SK-N-MC (cell line): Measurements from ENCODE around the gene CHTF18.
"Not testable (repeated sequence)": the region's sequence is repeated elsewhere in the genome, so short reads cannot be mapped to it uniquely, and the experiment has no call there.

Experiments
- DNase-seq: peaks from one replicate; pipeline ENCODE4 v3.0.0-alpha.2; 2011; ENCODE audit warnings: low read depth, low spot score
- H3K27ac ChIP-seq: fragments of 200-600 bp; sonication (generic); 2 replicates; pipeline ENCODE4 v1.5.1; 2016; ENCODE audit warnings: mixed run types
- H3K36me3 ChIP-seq: fragments of 200-600 bp; sonication (generic); 2 replicates; pipeline ENCODE4 v1.6.1; 2017; ENCODE audit warnings: antibody characterized with exemption, low read length, mixed read lengths; ENCODE audit not compliant: insufficient read depth
- H3K4me3 ChIP-seq: fragments of 200-600 bp; sonication (generic); 2 replicates; pipeline ENCODE4 v1.5.1; 2016
- H3K9ac ChIP-seq: fragments of 200-600 bp; sonication (generic); 2 replicates; pipeline ENCODE4 v1.8.0; 2017; ENCODE audit warnings: mixed run types, mixed read lengths; ENCODE audit not compliant: insufficient read length
- H3K9me3 ChIP-seq: fragments of 200-600 bp; sonication (generic); 2 replicates; pipeline ENCODE4 v1.6.1; 2017; ENCODE audit warnings: low read depth, mild to moderate bottlenecking, antibody characterized with exemption, low read length, moderate library complexity, mixed read lengths
- EZH2 ChIP-seq: fragments of 200-600 bp; sonication (generic); IDR thresholded peaks from one replicate; pipeline ENCODE4 v1.6.1; 2017; ENCODE audit warnings: antibody characterized with exemption
- FOXP2 ChIP-seq: optimal IDR thresholded peaks from 2 replicates; pipeline ENCODE3; 2011; ENCODE audit warnings: mild to moderate bottlenecking, moderate library complexity; ENCODE audit not compliant: insufficient read depth; ENCODE audit errors: extremely low read length, control extremely low read depth
- POLR2AphosphoS5 ChIP-seq: IDR thresholded peaks from 2 replicates; pipeline ENCODE4 v1.6.1; 2012; ENCODE audit warnings: mild to moderate bottlenecking, low read depth, low read length, borderline replicate concordance

The CHTF18 gene

GRCh38 chr16:745739-746138, 42.7 kb upstream of the CHTF18 start:
- no peak for DNase-seq
- no peak overlapping the region for H3K4me3 ChIP-seq
- no peaks in the 10 kb centered on the region for H3K9me3 ChIP-seq
- no peak overlapping the region for H3K9ac ChIP-seq
- no peak overlapping the region for H3K27ac ChIP-seq
- no peak for TF ChIP-seq FOXP2
- no peak for TF ChIP-seq POLR2AphosphoS5
- TF ChIP-seq EZH2: no peak
- no peaks in the 10 kb centered on the region for H3K36me3 ChIP-seq

- DNase-seq: no peak
- Histone ChIP-seq H3K36me3 (no peaks in the 10 kb centered on the region), H3K27ac (no peak overlapping the region), H3K9me3 (no peaks in the 10 kb centered on the region), H3K4me3 (no peak overlapping the region), H3K9ac (no peak overlapping the region)
- TF ChIP-seq POLR2AphosphoS5 (no peak), FOXP2 (no peak), EZH2 (no peak)
Measured at GRCh38 chr16:746637-747036, 41.8 kb upstream of the CHTF18 start.

- Histone ChIP-seq H3K27ac (no peak overlapping the region), H3K9ac (no peak overlapping the region), H3K4me3 (no peak overlapping the region), H3K9me3 (no peaks in the 10 kb centered on the region), H3K36me3 (no peaks in the 10 kb centered on the region)
- DNase-seq: no peak
- no peak for TF ChIP-seq EZH2
- no peak for TF ChIP-seq FOXP2
- TF ChIP-seq POLR2AphosphoS5: no peak
Measured at GRCh38 chr16:747978-748746, 40.3 kb upstream of the CHTF18 start.

- no peak overlapping the region for H3K9ac ChIP-seq
- H3K36me3 ChIP-seq: no peaks in the 10 kb centered on the region
- no peak overlapping the region for H3K27ac ChIP-seq
- TF ChIP-seq EZH2: no peak
- TF ChIP-seq FOXP2: no peak
- TF ChIP-seq POLR2AphosphoS5: no peak
- H3K4me3 ChIP-seq: no peak overlapping the region
- DNase-seq: no peak
- no peaks in the 10 kb centered on the region for H3K9me3 ChIP-seq
Measured at GRCh38 chr16:749010-749409, 39.4 kb upstream of the CHTF18 start.

GRCh38 chr16:750485-750884, 37.9 kb upstream of the CHTF18 start:
- H3K36me3 ChIP-seq: no peaks in the 10 kb centered on the region
- H3K27ac ChIP-seq: no peak overlapping the region
- no peaks in the 10 kb centered on the region for H3K9me3 ChIP-seq
- TF ChIP-seq EZH2: no peak
- no peak for TF ChIP-seq POLR2AphosphoS5
- TF ChIP-seq FOXP2: no peak
- DNase-seq: no peak
- no peak overlapping the region for H3K9ac ChIP-seq
- no peak overlapping the region for H3K4me3 ChIP-seq

GRCh38 chr16:751152-752006, 37.0 kb upstream of the CHTF18 start:
- H3K36me3 ChIP-seq: no peaks in the 10 kb centered on the region

GRCh38 chr16:752007-752312, 36.5 kb upstream of the CHTF18 start:
- Histone ChIP-seq H3K36me3 (no peaks in the 10 kb centered on the region), H3K4me3 (no peak overlapping the region), H3K9me3 (no peaks in the 10 kb centered on the region), H3K27ac (no peak overlapping the region), H3K9ac (no peak overlapping the region)
- DNase-seq: no peak
- no peak for TF ChIP-seq FOXP2
- TF ChIP-seq EZH2: no peak
- TF ChIP-seq POLR2AphosphoS5: no peak

More at GRCh38 chr16:751152-752006, 37.0 kb upstream of the CHTF18 start:
- Histone ChIP-seq H3K9me3 (no peaks in the 10 kb centered on the region), H3K27ac (no peak overlapping the region), H3K9ac (no peak overlapping the region), H3K4me3 (no peak overlapping the region)
- TF ChIP-seq FOXP2: no peak
- no peak for TF ChIP-seq POLR2AphosphoS5
- TF ChIP-seq EZH2: no peak
- DNase-seq: no peak

- H3K27ac ChIP-seq, H3K36me3 ChIP-seq, H3K4me3 ChIP-seq, H3K9ac ChIP-seq, DNase-seq, H3K9me3 ChIP-seq: not testable (repeated sequence)
Measured at GRCh38 chr16:754121-754607, 34.3 kb upstream of the CHTF18 start.

- no peak overlapping the region for H3K27ac ChIP-seq
- DNase-seq: no peak
Measured at GRCh38 chr16:754656-755055, 33.8 kb upstream of the CHTF18 start.

More at GRCh38 chr16:754656-755055, 33.8 kb upstream of the CHTF18 start:
- H3K9me3 ChIP-seq: no peaks in the 10 kb centered on the region
- TF ChIP-seq FOXP2 (no peak), EZH2 (no peak), POLR2AphosphoS5 (no peak)
- no peak overlapping the region for H3K9ac ChIP-seq
- H3K4me3 ChIP-seq: no peak overlapping the region
- no peaks in the 10 kb centered on the region for H3K36me3 ChIP-seq
